SW480 (cell line): ENCODE results near the gene ATF5.
"Not testable (repeated sequence)": the region's sequence is repeated elsewhere in the genome, so short reads cannot be mapped to it uniquely, and the experiment has no call there.

Experiments used
- DNase-seq: peaks from one replicate; pipeline ENCODE4 v3.0.0-alpha.2; 2016; ENCODE audit warnings: low spot score

ATF5 gene

GRCh38 chr19:49949742-49950589, 21.0 kb downstream of the ATF5 start:
- DNase-seq: no peak

GRCh38 chr19:49950590-49950948, 21.6 kb downstream of the ATF5 start:
- DNase-seq: no peak

- no peak for DNase-seq
These were observed 22.0 kb downstream of the ATF5 start for GRCh38 chr19:49950956-49951526.

GRCh38 chr19:49951806-49952478, 22.9 kb downstream of the ATF5 start:
- no peak for DNase-seq

GRCh38 chr19:49952479-49952836, 23.5 kb downstream of the ATF5 start:
- no peak for DNase-seq

GRCh38 chr19:49952906-49953305, 23.9 kb downstream of the ATF5 start:
- no peak for DNase-seq

GRCh38 chr19:49953416-49953815, 24.4 kb downstream of the ATF5 start:
- no peak for DNase-seq

GRCh38 chr19:49954092-49954829, 25.3 kb downstream of the ATF5 start:
- DNase-seq: no peak

DNA sequence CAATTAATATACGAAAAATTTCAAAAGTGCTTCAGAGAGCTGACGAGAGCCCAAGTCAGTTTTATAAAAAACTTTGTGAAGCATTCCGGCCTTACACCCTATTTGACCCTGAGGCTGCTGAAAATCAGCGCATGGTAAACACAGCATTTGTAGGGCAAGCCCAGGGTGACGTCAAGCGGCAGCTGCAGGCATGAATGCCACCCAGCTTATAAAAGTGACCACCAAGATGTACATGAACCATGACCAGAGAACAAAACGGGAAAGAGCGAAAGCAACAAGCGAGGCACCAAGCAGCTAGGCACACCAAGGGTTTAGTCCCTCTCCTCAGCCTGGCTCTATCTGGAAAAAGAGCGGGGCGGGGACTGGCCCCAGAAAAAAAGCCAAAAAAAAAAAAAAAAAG, 25.9 kb downstream of the ATF5 start:
- no peak for DNase-seq

DNA sequence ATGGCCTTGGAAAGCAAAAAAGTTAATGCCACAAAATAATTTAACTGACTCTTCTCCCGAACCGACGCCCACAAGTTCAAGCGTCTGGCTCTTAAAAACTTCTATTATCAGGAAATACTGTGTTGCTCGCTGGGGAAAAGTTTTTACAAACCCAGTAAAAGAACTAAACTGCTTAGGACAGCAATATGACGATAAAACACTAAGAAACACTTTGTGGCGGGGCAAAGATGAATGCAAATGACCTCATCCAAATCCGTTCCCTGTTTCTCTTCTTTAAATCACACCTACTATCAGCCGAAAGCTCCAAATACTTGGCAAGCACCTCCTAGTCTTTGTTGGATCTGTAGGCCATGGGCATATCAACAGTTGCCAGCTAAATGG, 27.1 kb downstream of the ATF5 start:
- DNase-seq: no peak

GRCh38 chr19:49957262-49957915, 28.4 kb downstream of the ATF5 start:
- DNase-seq: no peak

GRCh38 chr19:49958144-49958543, 29.1 kb downstream of the ATF5 start:
- not testable (repeated sequence) for DNase-seq

- not testable (repeated sequence) for DNase-seq
These were observed 29.6 kb downstream of the ATF5 start for GRCh38 chr19:49958596-49958995.

- DNase-seq: not testable (repeated sequence)
These were observed 30.9 kb downstream of the ATF5 start for GRCh38 chr19:49959892-49960291.

GRCh38 chr19:49960980-49961379, 32.0 kb downstream of the ATF5 start, which contains the start of gene SIGLEC11:
SIGLEC11 (minus strand) TSS chr19:49961172; CDS start chr19:49961081, 91 bp downstream.
- DNase-seq: not testable (repeated sequence)

DNA sequence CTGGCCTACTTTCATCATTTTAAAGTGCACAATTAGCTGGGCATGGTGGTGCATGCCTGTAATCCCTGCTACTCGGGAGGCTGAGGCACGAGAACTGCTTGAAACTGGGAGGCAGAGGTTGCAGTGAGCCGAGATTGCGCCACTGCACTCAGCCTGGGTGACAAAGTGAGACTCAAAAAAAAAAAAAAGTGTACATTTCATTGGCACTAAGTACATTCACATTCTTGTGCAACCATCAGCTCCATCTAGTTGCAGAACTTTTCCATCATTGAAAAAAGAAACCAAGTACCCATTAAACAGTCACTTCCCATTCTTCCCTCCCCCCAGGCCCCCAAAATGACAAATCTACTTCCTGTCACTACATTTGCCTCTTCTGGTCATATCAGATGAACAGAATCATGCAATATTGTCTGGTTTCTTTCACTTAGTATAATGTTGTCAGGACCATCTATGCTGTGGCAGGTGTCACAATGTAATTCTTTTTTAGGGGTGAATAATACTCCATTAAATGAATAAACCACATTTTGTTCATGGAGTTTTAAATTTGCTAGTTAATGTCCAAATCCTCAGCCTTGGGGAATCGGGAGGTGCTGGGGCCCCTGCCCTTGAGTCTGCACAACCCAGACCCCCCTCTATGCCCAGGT, 39.4 kb downstream of the ATF5 start:
- DNase-seq: no peak

- DNase-seq: not testable (repeated sequence)
These were observed 40.4 kb downstream of the ATF5 start for GRCh38 chr19:49969355-49969754.

DNA sequence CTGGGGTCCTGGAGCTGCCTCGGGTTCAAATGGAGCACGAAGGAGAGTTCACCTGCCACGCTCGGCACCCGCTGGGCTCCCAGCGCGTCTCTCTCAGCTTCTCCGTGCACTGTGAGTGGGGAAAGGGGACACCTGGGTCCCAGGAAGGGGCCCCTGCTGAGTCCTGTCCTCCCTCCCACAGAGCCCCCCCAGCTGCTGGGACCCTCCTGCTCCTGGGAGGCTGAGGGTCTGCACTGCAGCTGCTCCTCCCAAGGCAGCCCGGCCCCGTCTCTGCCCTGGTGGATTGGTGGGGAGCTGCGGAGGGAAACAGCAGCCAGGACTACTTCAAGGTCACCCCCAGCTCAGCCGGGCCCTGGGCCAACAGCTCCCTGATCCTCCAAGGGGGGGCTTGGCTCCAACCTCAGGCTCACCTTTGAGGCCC, 43.0 kb downstream of the ATF5 start:
- no peak for DNase-seq

- DNase-seq: no peak
These were observed 43.8 kb downstream of the ATF5 start for GRCh38 chr19:49972841-49973240.

DNA sequence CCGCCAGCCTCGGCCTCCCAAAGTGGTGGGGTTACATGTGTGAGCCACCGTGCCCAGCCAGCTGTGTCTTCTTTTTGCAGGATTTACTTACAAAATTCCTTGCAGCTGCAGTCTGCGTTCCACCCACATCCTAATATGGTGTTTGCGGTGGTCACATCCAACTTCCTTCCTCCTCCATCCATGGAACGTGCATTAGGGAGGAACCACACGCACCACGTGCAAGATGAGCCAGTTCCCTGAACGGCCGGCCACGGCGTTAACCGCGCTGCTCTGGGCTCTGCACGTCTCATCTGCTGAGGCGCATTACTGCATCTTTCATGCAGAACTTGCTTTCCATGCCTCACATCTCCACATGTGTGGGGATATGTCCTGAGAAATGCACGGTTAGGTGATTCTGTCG, 45.0 kb downstream of the ATF5 start:
- no peak for DNase-seq

DNA sequence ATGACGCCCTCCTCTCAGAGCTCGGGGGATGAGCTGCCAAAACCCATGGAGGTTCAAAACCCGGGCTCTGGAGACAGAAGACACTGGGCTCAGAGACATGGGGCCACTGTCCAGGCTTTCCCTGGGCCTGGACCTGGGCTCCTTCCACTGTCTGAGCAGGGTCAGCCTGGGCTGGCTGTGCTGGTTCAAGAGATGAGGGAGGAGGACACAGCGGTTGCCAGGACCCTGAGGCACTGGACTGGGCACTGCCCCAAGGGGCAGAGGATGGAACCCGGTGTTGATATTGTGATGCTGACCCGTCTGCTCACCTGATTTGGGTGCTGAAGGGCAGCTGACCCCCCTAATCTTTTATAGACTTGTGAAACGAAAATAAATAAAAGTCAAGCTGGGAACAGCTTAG, 46.0 kb downstream of the ATF5 start:
- DNase-seq: no peak
